Cardiac muscle cell (in vitro differentiated cells and primary cell): Measurements from ENCODE around the gene FAM53B. TPM values are rescaled to one million over a fixed set of nuclear protein-coding genes. Genes with fewer than 3 reads are reported as not detected.

Experiments
- DNase-seq, 2 donors: peaks; one replicate each; pipeline versions ENCODE4 v3.0.0 to v3.0.0-alpha.2; 2010 to 2017; ENCODE audit warnings: low read depth in 1 of 2, low spot score in 1 of 2
- H3K27ac ChIP-seq: fragments of 200-600 bp; sonication (generic); 2 replicates; pipeline ENCODE4 v1.5.1; 2016
- H3K27me3 ChIP-seq: fragments of 200-600 bp; sonication (generic); 2 replicates; pipeline ENCODE4 v1.6.0; 2016; ENCODE audit warnings: control low read depth
- H3K36me3 ChIP-seq: fragments of 200-600 bp; sonication (generic); 2 replicates; pipeline ENCODE4 v1.5.1; 2016; ENCODE audit warnings: control low read depth
- H3K4me1 ChIP-seq: fragments of 200-600 bp; sonication (generic); 2 replicates; pipeline ENCODE4 v1.8.1; 2017; ENCODE audit warnings: low read depth, mild to moderate bottlenecking, mixed run types
- H3K4me3 ChIP-seq: fragments of 200-600 bp; sonication (generic); 2 replicates; pipeline ENCODE4 v1.5.1; 2016; ENCODE audit warnings: mild to moderate bottlenecking
- H3K9me3 ChIP-seq: fragments of 200-600 bp; sonication (generic); 2 replicates; pipeline ENCODE4 v1.5.1; 2017; ENCODE audit warnings: low read depth, mild to moderate bottlenecking, control low read depth
- polyA plus RNA-seq: library from polyadenylated mRNA; unstranded; fragments of >200 nt; fragmentation: Nextera tagmentation; extraction: Ambion mirVana; gene quantifications from 2 replicates; pipeline ENCODE4 v1.2.1, GENCODE V29; 2016
- total RNA-seq: library from RNA; depleted of rRNA; stranded (reverse); fragments of >200 nt; gene quantifications from 2 replicates; pipeline ENCODE4 v1.2.3, GENCODE V29; 2016
- TF ChIP-seq, protein P1 (sequence below): IDR thresholded peaks from 2 replicates; pipeline ENCODE4 v1.5.1; 2012; ENCODE audit warnings: low read depth, mild to moderate bottlenecking, low read length

Gene FAM53B
- total and polyA plus RNA-seq, 2 experiments from 2014 or later: 10.2 to 34.8 TPM

DNA sequence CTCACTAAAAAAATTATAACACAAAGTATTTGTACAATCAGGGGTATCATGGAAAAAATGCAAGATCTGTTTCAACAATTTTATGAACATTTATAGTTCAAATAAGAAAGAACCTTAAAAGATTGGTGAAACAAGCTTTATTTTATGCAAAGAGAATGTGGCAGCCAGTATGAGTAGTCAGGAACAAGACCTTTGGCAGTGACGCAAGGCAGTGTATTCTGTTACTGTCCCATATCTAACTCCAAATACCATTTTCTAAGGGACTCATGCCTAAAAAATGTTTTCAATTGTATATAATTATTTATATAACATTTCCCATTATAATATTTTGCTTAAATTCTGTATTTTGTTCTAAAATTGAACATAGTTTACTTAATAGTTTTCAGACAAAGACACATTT lies 19.1 kb upstream of the FAM53B start:
- Histone ChIP-seq H3K9me3 (no peaks in the 10 kb centered on the region), H3K27me3 (no peaks in the 10 kb centered on the region), H3K4me3 (no peak overlapping the region), H3K36me3 (peaks cover 31% of the 10 kb centered on the region), H3K27ac (no peak overlapping the region), H3K4me1 (no peaks in the 10 kb centered on the region)
- TF ChIP-seq, protein P1, sequence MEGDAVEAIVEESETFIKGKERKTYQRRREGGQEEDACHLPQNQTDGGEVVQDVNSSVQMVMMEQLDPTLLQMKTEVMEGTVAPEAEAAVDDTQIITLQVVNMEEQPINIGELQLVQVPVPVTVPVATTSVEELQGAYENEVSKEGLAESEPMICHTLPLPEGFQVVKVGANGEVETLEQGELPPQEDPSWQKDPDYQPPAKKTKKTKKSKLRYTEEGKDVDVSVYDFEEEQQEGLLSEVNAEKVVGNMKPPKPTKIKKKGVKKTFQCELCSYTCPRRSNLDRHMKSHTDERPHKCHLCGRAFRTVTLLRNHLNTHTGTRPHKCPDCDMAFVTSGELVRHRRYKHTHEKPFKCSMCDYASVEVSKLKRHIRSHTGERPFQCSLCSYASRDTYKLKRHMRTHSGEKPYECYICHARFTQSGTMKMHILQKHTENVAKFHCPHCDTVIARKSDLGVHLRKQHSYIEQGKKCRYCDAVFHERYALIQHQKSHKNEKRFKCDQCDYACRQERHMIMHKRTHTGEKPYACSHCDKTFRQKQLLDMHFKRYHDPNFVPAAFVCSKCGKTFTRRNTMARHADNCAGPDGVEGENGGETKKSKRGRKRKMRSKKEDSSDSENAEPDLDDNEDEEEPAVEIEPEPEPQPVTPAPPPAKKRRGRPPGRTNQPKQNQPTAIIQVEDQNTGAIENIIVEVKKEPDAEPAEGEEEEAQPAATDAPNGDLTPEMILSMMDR: no peak
- no peak for DNase-seq

GRCh38 chr10:124762281-124762680 lies 18.1 kb upstream of the FAM53B start:
- TF ChIP-seq, protein P1: no peak
- DNase-seq: no peak
- no peak overlapping the region for H3K4me3 ChIP-seq

GRCh38 chr10:124756156-124756903 lies 12.2 kb upstream of the FAM53B start:
- H3K27me3 ChIP-seq: no peaks in the 10 kb centered on the region
- TF ChIP-seq, protein P1: no peak
- H3K4me3 ChIP-seq: no peak overlapping the region
- peaks cover 25% of the 10 kb centered on the region for H3K36me3 ChIP-seq
- no peaks in the 10 kb centered on the region for H3K4me1 ChIP-seq
- no peaks in the 10 kb centered on the region for H3K9me3 ChIP-seq
- no peak overlapping the region for H3K27ac ChIP-seq
- no peak for DNase-seq

More at GRCh38 chr10:124762281-124762680, 18.1 kb upstream of the FAM53B start:
- Histone ChIP-seq H3K4me1 (no peaks in the 10 kb centered on the region), H3K9me3 (no peaks in the 10 kb centered on the region), H3K27ac (no peak overlapping the region), H3K27me3 (no peaks in the 10 kb centered on the region), H3K36me3 (peaks cover 31% of the 10 kb centered on the region)

GRCh38 chr10:124755581-124755980 lies 11.4 kb upstream of the FAM53B start:
- Histone ChIP-seq H3K27ac (no peak overlapping the region), H3K36me3 (peaks cover 19% of the 10 kb centered on the region)

GRCh38 chr10:124754227-124754626 lies 10.0 kb upstream of the FAM53B start:
- Histone ChIP-seq H3K4me3 (no peak overlapping the region), H3K4me1 (no peaks in the 10 kb centered on the region), H3K27me3 (no peaks in the 10 kb centered on the region), H3K36me3 (peaks cover 6% of the 10 kb centered on the region), H3K27ac (no peak overlapping the region), H3K9me3 (no peaks in the 10 kb centered on the region)
- TF ChIP-seq, protein P1: no peak
- no peak for DNase-seq

More at GRCh38 chr10:124755581-124755980, 11.4 kb upstream of the FAM53B start:
- DNase-seq: no peak
- Histone ChIP-seq H3K4me1 (no peaks in the 10 kb centered on the region), H3K27me3 (no peaks in the 10 kb centered on the region), H3K4me3 (no peak overlapping the region), H3K9me3 (no peaks in the 10 kb centered on the region)
- TF ChIP-seq, protein P1: no peak
